ENCODE results near the gene CEP350. TPM values are rescaled to one million over a fixed set of nuclear protein-coding genes. Genes with fewer than 3 reads are reported as not detected.

Gene CEP350
- total RNA-seq, 1 donor from 2014 or later = 42.2 TPM

DNA sequence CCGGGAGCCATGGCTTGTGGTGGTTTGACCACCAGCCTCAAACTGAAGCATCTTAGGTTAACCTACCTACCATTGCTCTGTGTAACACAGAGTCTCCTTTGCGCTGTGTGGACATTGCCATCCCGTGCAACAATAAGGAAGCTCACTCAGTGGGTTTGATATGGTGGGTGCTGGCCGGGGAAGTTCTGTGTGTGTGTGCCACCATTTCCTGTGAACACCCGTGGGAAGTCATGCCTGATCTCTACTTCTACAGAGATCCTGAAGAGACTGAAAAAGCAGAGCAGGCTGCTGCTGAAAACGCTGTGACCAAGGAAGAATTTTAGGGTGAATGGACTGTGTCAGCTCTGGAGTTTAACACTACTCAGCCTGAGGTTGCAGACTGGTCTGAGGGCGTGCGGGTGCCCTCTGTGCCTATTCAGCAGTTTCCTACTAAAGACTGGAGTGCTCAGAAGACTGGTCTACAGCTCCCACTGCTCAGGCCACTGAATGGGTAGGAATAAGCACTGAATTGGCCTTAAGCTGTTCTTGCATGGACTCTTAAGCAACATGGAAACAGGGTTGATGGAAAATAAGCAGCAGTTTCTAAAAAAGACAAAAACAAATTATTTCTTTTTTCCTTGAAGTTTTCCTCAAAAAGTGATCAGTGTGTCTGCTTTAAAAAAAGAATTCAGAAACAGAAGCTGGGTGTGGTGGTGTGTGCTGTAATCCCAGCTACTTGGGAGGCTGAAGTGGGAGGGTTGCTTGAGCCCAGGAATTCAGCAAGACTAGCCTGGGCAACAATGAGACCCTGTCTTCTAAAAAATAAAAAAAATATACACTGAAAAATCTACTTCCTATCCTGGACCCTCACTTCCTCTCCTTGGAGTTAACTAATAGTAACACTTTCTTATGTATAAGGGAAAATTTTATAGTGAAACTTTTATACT is 14.6 kb downstream of the CEP350 start:
- Mint-ChIP-seq H3K4me3 (ENCODE audit: unreplicated experiment) (no peak overlapping the region), H3K36me3 (ENCODE audit: unreplicated experiment) (peaks cover 8% of the 10 kb centered on the region)
- no peak for DNase-seq (ENCODE audit: extremely low spot score, unreplicated experiment)

DNA sequence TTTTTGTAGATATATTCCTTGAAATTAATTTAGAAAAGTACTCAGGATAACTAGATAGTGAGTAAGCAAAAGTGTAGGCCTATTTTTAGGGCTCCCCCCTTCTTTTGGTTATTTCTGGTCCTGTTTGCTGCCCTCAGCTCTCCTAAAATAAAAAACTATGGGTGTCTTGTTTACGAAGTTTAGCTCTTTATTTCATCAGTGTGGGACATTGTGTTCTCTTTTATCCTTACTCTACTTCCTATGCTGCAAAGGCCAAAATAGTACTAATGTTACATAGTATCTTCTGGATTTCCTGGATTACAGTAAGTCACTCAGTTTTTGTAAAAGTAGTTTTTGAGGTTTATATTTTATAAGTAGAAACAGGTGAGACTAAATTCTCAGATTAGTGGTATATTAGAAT is 15.4 kb downstream of the CEP350 start:
- Mint-ChIP-seq H3K9me3 (ENCODE audit: unreplicated experiment) (no peaks in the 10 kb centered on the region), H3K27me3 (ENCODE audit: unreplicated experiment) (no peaks in the 10 kb centered on the region), H3K4me3 (ENCODE audit: unreplicated experiment) (no peak overlapping the region), H3K4me1 (ENCODE audit: unreplicated experiment) (peaks cover 37% of the 10 kb centered on the region), H3K36me3 (ENCODE audit: unreplicated experiment) (peaks cover 8% of the 10 kb centered on the region), H3K27ac (ENCODE audit: unreplicated experiment) (peak overlapping the region; percentile 74)
- no peak for DNase-seq (ENCODE audit: extremely low spot score, unreplicated experiment)
- no peak for TF ChIP-seq CTCF (IDR thresholded peaks at IDR 0.05)

More for the DNA sequence above, 14.6 kb downstream of the CEP350 start:
- no peaks in the 10 kb centered on the region for H3K27me3 Mint-ChIP-seq (ENCODE audit: unreplicated experiment)
- peak overlapping the region; percentile 74 for H3K27ac Mint-ChIP-seq (ENCODE audit: unreplicated experiment)
- TF ChIP-seq CTCF (IDR thresholded peaks at IDR 0.05) = no peak
- no peaks in the 10 kb centered on the region for H3K9me3 Mint-ChIP-seq (ENCODE audit: unreplicated experiment)
- peaks cover 44% of the 10 kb centered on the region for H3K4me1 Mint-ChIP-seq (ENCODE audit: unreplicated experiment)

- H3K4me1 Mint-ChIP-seq (ENCODE audit: unreplicated experiment) = peaks cover 39% of the 10 kb centered on the region
- H3K27me3 Mint-ChIP-seq (ENCODE audit: unreplicated experiment) = no peaks in the 10 kb centered on the region
- H3K9me3 Mint-ChIP-seq (ENCODE audit: unreplicated experiment) = no peaks in the 10 kb centered on the region
- no peak for TF ChIP-seq CTCF (IDR thresholded peaks at IDR 0.05)
- peaks cover 8% of the 10 kb centered on the region for H3K36me3 Mint-ChIP-seq (ENCODE audit: unreplicated experiment)
- no peak overlapping the region for H3K27ac Mint-ChIP-seq (ENCODE audit: unreplicated experiment)
- no peak overlapping the region for H3K4me3 Mint-ChIP-seq (ENCODE audit: unreplicated experiment)
- DNase-seq (ENCODE audit: extremely low spot score, unreplicated experiment) = no peak
Measured at GRCh38 chr1:179971563-179972496, 17.2 kb downstream of the CEP350 start.

DNA sequence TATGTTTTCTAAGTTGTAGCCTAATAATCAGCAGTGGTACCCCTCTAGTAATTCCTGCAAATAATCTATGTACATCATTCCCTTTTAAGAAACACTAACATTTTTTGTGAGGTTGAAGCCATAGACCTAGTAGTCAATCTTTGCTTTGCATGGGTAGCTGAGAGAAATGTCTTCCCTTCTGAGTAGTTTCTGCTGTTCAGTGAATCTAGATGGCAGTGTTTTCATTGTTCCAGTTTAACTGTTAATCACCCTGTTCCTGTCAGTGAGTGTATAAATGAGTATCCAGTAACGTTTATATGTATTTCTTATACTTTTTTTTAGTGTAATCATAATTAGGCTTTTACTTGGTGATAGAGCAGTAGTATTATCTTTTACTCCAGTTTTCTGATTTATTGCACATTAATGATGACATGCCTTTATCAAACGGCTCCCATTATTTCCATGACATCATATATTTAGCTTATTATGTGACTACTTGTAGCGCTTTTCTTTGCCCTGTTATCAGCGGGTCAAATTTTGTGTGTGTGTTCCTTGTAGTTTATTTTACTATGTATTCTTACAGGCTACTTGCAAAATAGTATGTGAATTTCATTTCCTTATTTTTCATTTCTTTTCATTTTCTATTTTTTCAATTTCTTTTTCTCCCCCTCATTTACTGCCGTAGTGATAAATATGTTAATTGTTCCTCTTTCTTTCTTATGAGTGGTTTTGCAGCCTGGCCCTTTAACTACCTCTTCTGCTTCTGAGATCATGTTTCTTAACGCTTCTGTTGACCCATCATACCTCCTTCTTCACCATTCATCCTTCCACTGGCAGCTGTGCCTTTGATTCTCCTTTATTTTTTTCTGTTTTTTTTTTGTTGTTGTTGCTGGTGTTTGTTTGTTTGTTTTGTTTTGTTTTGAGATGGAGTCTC is 18.8 kb downstream of the CEP350 start:
- Mint-ChIP-seq H3K4me1 (ENCODE audit: unreplicated experiment) (peaks cover 48% of the 10 kb centered on the region), H3K27ac (ENCODE audit: unreplicated experiment) (no peak overlapping the region), H3K4me3 (ENCODE audit: unreplicated experiment) (no peak overlapping the region), H3K27me3 (ENCODE audit: unreplicated experiment) (no peaks in the 10 kb centered on the region), H3K9me3 (ENCODE audit: unreplicated experiment) (no peaks in the 10 kb centered on the region), H3K36me3 (ENCODE audit: unreplicated experiment) (peaks cover 8% of the 10 kb centered on the region)
- no peak for DNase-seq (ENCODE audit: extremely low spot score, unreplicated experiment)
- TF ChIP-seq CTCF (IDR thresholded peaks at IDR 0.05) = no peak

Data from osteocyte (in vitro differentiated cells).